ENCODE measurements around the gene P2RY4. TPM values are rescaled to one million over a fixed set of nuclear protein-coding genes. Genes with fewer than 3 reads are reported as not detected.
"Not testable (repeated sequence)": the region's sequence is repeated elsewhere in the genome, so short reads cannot be mapped to it uniquely, and the experiment has no call there.

The P2RY4 gene
- total and polyA plus RNA-seq, 2 donors, result 0.02 TPM; not detected in 1

- Histone ChIP-seq H3K27ac (ENCODE audit: low read depth in 1 of 2, low read length in 1 of 2) (no peak overlapping the region), H3K27me3 (ENCODE audit: control insufficient read depth in 2 of 2, insufficient read depth in 1 of 2, low read length in 1 of 2) (no peaks in the 10 kb centered on the region), H3K4me1 (ENCODE audit: control insufficient read depth in 2 of 2, insufficient read depth in 2 of 2, low read length in 2 of 2) (no peaks in the 10 kb centered on the region), H3K9me3 (ENCODE audit: control insufficient read depth in 2 of 2, insufficient read depth in 1 of 2, low read length in 1 of 2) (no peaks in the 10 kb centered on the region), H3K4me3 (ENCODE audit: low read length in 2 of 2) (no peak overlapping the region), H3K36me3 (ENCODE audit: control insufficient read depth in 2 of 2, insufficient read depth in 2 of 2, low read length in 1 of 2) (peaks cover 0 to 3% of the 10 kb centered on the region in 2 donors)
- no peak for DNase-seq (ENCODE audit: low read depth in 6 of 9, low spot score in 9 of 9)
- over 99% methylated on average over 3 of the region's 3 CpGs for WGBS
Measured at GRCh38 chrX:70279081-70279480, 19.1 kb upstream of the P2RY4 start.

GRCh38 chrX:70274029-70274428 is 14.0 kb upstream of the P2RY4 start:
- not testable (repeated sequence) for H3K9me3 ChIP-seq (ENCODE audit: control insufficient read depth in 2 of 2, insufficient read depth in 1 of 2, low read length in 1 of 2); H3K27ac ChIP-seq (ENCODE audit: low read depth in 1 of 2, low read length in 1 of 2); H3K4me3 ChIP-seq (ENCODE audit: low read length in 2 of 2); H3K27me3 ChIP-seq (ENCODE audit: control insufficient read depth in 2 of 2, insufficient read depth in 1 of 2, low read length in 1 of 2); H3K4me1 ChIP-seq (ENCODE audit: control insufficient read depth in 2 of 2, insufficient read depth in 2 of 2, low read length in 2 of 2); H3K36me3 ChIP-seq (ENCODE audit: control insufficient read depth in 2 of 2, insufficient read depth in 2 of 2, low read length in 1 of 2); DNase-seq (ENCODE audit: low read depth in 6 of 9, low spot score in 9 of 9)
- 89% methylated on average over 7 of the region's 7 CpGs for WGBS

GRCh38 chrX:70268034-70268433 is 8.0 kb upstream of the P2RY4 start, which contains the start of gene ARR3:
TSS of gene ARR3 (plus strand) at chrX:70268334. CDS start at chrX:70269386, 1,052 bp downstream.
- H3K4me1 ChIP-seq (ENCODE audit: control insufficient read depth in 2 of 2, insufficient read depth in 2 of 2, low read length in 2 of 2), result no peaks in the 10 kb centered on the region
- no peaks in the 10 kb centered on the region for H3K27me3 ChIP-seq (ENCODE audit: control insufficient read depth in 2 of 2, insufficient read depth in 1 of 2, low read length in 1 of 2)
- H3K36me3 ChIP-seq (ENCODE audit: control insufficient read depth in 2 of 2, insufficient read depth in 2 of 2, low read length in 1 of 2), result no peaks in the 10 kb centered on the region
- no peak within 1 kb of the TSS for H3K27ac ChIP-seq (ENCODE audit: low read depth in 1 of 2, low read length in 1 of 2)
- H3K4me3 ChIP-seq (ENCODE audit: low read length in 2 of 2), result no peak within 1 kb of the TSS
- DNase-seq (ENCODE audit: low read depth in 6 of 9, low spot score in 9 of 9), result no peak
- H3K9me3 ChIP-seq (ENCODE audit: control insufficient read depth in 2 of 2, insufficient read depth in 1 of 2, low read length in 1 of 2), result no peaks in the 10 kb centered on the region

GRCh38 chrX:70264784-70265183 is 4.8 kb upstream of the P2RY4 start:
- DNase-seq (ENCODE audit: low read depth in 6 of 9, low spot score in 9 of 9), result no peak
- Histone ChIP-seq H3K27me3 (ENCODE audit: control insufficient read depth in 2 of 2, insufficient read depth in 1 of 2, low read length in 1 of 2) (no peaks in the 10 kb centered on the region), H3K27ac (ENCODE audit: low read depth in 1 of 2, low read length in 1 of 2) (no peak overlapping the region), H3K4me1 (ENCODE audit: control insufficient read depth in 2 of 2, insufficient read depth in 2 of 2, low read length in 2 of 2) (no peaks in the 10 kb centered on the region), H3K4me3 (ENCODE audit: low read length in 2 of 2) (no peak overlapping the region), H3K36me3 (ENCODE audit: control insufficient read depth in 2 of 2, insufficient read depth in 2 of 2, low read length in 1 of 2) (no peaks in the 10 kb centered on the region), H3K9me3 (ENCODE audit: control insufficient read depth in 2 of 2, insufficient read depth in 1 of 2, low read length in 1 of 2) (no peaks in the 10 kb centered on the region)
- WGBS, result 90% methylated on average over 3 of the region's 3 CpGs

- H3K36me3 ChIP-seq (ENCODE audit: control insufficient read depth in 2 of 2, insufficient read depth in 2 of 2, low read length in 1 of 2), result no peaks in the 10 kb centered on the region
- no peak overlapping the region for H3K4me3 ChIP-seq (ENCODE audit: low read length in 2 of 2)
- H3K4me1 ChIP-seq (ENCODE audit: control insufficient read depth in 2 of 2, insufficient read depth in 2 of 2, low read length in 2 of 2), result no peaks in the 10 kb centered on the region
- H3K9me3 ChIP-seq (ENCODE audit: control insufficient read depth in 2 of 2, insufficient read depth in 1 of 2, low read length in 1 of 2), result no peaks in the 10 kb centered on the region
- H3K27ac ChIP-seq (ENCODE audit: low read depth in 1 of 2, low read length in 1 of 2), result no peak overlapping the region
- H3K27me3 ChIP-seq (ENCODE audit: control insufficient read depth in 2 of 2, insufficient read depth in 1 of 2, low read length in 1 of 2), result no peaks in the 10 kb centered on the region
- DNase-seq (ENCODE audit: low read depth in 6 of 9, low spot score in 9 of 9), result peak in 8 of 9 donors; percentile 2 to 55 (median 22)
- 39% methylated on average over 7 of the region's 7 CpGs for WGBS
Measured at GRCh38 chrX:70262952-70263567, 3.1 kb upstream of the P2RY4 start.

DNA sequence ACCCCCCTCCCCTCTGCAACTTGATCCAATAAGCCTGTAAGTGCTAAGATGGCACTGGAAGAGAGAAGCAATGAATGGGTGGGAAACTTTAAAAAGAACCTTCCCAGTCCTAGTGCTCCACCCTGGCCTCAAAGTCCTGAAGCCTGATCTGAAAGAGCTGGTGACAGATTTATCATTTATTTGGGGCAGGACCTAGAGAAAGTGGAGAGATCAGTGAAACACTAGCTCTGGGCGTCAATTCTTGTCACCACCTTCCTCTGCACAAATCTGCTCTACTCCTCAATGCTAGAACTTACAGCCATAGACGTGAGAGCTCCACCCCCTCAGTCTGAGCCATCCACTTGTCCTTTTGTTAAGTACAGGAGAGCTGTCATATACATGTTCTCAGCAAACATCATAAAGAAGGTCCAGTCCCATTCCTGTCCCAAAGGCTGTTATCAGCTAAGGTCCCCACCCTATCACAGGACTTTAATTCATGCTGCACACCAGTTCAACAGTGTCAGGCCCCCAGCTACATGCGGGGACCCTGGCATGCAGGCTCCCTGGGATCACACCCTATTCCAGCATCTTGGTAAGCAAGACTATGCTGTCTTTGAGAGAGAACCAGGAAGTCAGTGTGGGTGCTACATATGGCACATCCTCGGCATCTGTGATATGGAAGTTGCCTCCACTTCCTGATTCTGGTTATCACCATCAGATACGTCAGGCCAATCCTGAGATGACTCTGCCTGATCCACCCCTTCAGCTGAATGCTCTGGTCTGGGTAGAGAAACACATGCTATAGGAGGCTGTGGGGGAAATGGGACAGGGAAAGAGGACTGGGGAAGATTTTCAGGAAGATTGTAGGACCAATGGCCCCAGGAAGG is 2.3 kb downstream of the P2RY4 start:
- no peak for DNase-seq (ENCODE audit: low read depth in 6 of 9, low spot score in 9 of 9)
- 93% methylated on average over 5 of the region's 5 CpGs for WGBS
- H3K4me1 ChIP-seq (ENCODE audit: control insufficient read depth in 2 of 2, insufficient read depth in 2 of 2, low read length in 2 of 2), result no peaks in the 10 kb centered on the region
- H3K4me3 ChIP-seq (ENCODE audit: low read length in 2 of 2), result no peak overlapping the region
- H3K27ac ChIP-seq (ENCODE audit: low read depth in 1 of 2, low read length in 1 of 2), result no peak overlapping the region
- no peaks in the 10 kb centered on the region for H3K36me3 ChIP-seq (ENCODE audit: control insufficient read depth in 2 of 2, insufficient read depth in 2 of 2, low read length in 1 of 2)
- no peaks in the 10 kb centered on the region for H3K27me3 ChIP-seq (ENCODE audit: control insufficient read depth in 2 of 2, insufficient read depth in 1 of 2, low read length in 1 of 2)
- no peaks in the 10 kb centered on the region for H3K9me3 ChIP-seq (ENCODE audit: control insufficient read depth in 2 of 2, insufficient read depth in 1 of 2, low read length in 1 of 2)

- Histone ChIP-seq H3K27ac (ENCODE audit: low read depth in 1 of 2, low read length in 1 of 2) (no peak overlapping the region), H3K4me1 (ENCODE audit: control insufficient read depth in 2 of 2, insufficient read depth in 2 of 2, low read length in 2 of 2) (no peaks in the 10 kb centered on the region), H3K9me3 (ENCODE audit: control insufficient read depth in 2 of 2, insufficient read depth in 1 of 2, low read length in 1 of 2) (no peaks in the 10 kb centered on the region), H3K36me3 (ENCODE audit: control insufficient read depth in 2 of 2, insufficient read depth in 2 of 2, low read length in 1 of 2) (no peaks in the 10 kb centered on the region), H3K4me3 (ENCODE audit: low read length in 2 of 2) (no peak overlapping the region), H3K27me3 (ENCODE audit: control insufficient read depth in 2 of 2, insufficient read depth in 1 of 2, low read length in 1 of 2) (no peaks in the 10 kb centered on the region)
- DNase-seq (ENCODE audit: low read depth in 6 of 9, low spot score in 9 of 9), result no peak
- 97% methylated on average over 2 of the region's 2 CpGs for WGBS
Measured at GRCh38 chrX:70255452-70255851, 4.6 kb downstream of the P2RY4 start.

DNA sequence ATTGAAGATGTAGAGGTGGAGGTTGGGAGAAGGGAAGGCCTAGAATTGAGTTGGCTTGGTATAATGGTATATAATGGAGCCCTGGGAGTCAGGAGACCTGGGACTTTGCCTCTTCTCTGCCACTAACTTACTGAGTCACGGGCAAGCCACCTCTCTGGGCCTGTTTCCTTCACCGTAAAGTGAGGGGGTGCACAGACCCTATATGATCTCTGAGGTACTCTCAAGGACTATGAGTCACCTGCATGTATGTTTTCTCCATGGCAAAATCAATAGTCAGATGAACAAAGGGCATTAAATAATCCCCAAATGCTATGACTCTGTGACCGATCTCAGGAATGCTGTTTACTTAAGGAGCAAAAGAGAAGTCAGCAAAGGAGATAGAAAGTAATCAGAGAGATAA is 5.1 kb downstream of the P2RY4 start:
- no peaks in the 10 kb centered on the region for H3K4me1 ChIP-seq (ENCODE audit: control insufficient read depth in 2 of 2, insufficient read depth in 2 of 2, low read length in 2 of 2)
- 98% methylated on average over 3 of the region's 3 CpGs for WGBS
- no peak overlapping the region for H3K27ac ChIP-seq (ENCODE audit: low read depth in 1 of 2, low read length in 1 of 2)

GRCh38 chrX:70254063-70254400 is 6.0 kb downstream of the P2RY4 start:
- H3K9me3 ChIP-seq (ENCODE audit: control insufficient read depth in 2 of 2, insufficient read depth in 1 of 2, low read length in 1 of 2), result no peaks in the 10 kb centered on the region
- DNase-seq (ENCODE audit: low read depth in 6 of 9, low spot score in 9 of 9), result no peak
- H3K4me1 ChIP-seq (ENCODE audit: control insufficient read depth in 2 of 2, insufficient read depth in 2 of 2, low read length in 2 of 2), result no peaks in the 10 kb centered on the region
- WGBS, result 97% methylated on average over 1 of the region's 1 CpG
- H3K36me3 ChIP-seq (ENCODE audit: control insufficient read depth in 2 of 2, insufficient read depth in 2 of 2, low read length in 1 of 2), result no peaks in the 10 kb centered on the region
- no peak overlapping the region for H3K4me3 ChIP-seq (ENCODE audit: low read length in 2 of 2)
- H3K27me3 ChIP-seq (ENCODE audit: control insufficient read depth in 2 of 2, insufficient read depth in 1 of 2, low read length in 1 of 2), result no peaks in the 10 kb centered on the region
- no peak overlapping the region for H3K27ac ChIP-seq (ENCODE audit: low read depth in 1 of 2, low read length in 1 of 2)

More for the DNA sequence above, 5.1 kb downstream of the P2RY4 start:
- no peaks in the 10 kb centered on the region for H3K36me3 ChIP-seq (ENCODE audit: control insufficient read depth in 2 of 2, insufficient read depth in 2 of 2, low read length in 1 of 2)
- DNase-seq (ENCODE audit: low read depth in 6 of 9, low spot score in 9 of 9), result no peak
- no peaks in the 10 kb centered on the region for H3K27me3 ChIP-seq (ENCODE audit: control insufficient read depth in 2 of 2, insufficient read depth in 1 of 2, low read length in 1 of 2)
- H3K4me3 ChIP-seq (ENCODE audit: low read length in 2 of 2), result no peak overlapping the region
- H3K9me3 ChIP-seq (ENCODE audit: control insufficient read depth in 2 of 2, insufficient read depth in 1 of 2, low read length in 1 of 2), result no peaks in the 10 kb centered on the region

All from thymus (tissue), 11 donors.